NT2/D1 (cell line): ENCODE results near the gene FAIM2.

ENCODE experiments used
- SUZ12 ChIP-seq: IDR thresholded peaks from 2 replicates; pipeline ENCODE4 v1.6.1; 2011; ENCODE audit not compliant: insufficient read length, insufficient read depth; ENCODE audit errors: extremely low read depth
- YY1 ChIP-seq: IDR thresholded peaks from 2 replicates; pipeline ENCODE4 v1.6.1; 2011; ENCODE audit not compliant: insufficient read length, insufficient read depth
- ZNF274 ChIP-seq: IDR thresholded peaks from 2 replicates; pipeline ENCODE4 v1.6.1; 2011; ENCODE audit warnings: mild to moderate bottlenecking, low read depth, low read length

DNA sequence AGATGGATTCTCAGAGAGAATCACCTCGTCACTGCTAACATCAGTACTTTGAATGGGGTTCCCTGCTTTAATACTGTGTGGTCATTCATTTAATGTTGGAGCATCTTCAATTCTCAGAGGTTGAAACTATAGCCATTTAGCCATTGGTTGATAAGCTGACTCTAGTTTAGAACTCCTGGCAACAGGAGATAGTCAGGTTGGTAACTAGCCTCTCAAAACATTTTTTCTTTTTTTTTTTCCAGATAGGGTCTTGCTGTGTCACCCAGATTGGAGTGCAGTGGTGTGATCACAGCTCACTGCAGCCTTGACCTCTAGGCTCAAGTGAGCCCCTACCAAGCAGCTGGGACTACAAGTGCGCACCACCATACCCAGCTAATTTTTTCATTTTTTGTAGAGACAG lies 72.0 kb downstream of the FAIM2 start:
- TF ChIP-seq YY1 (no peak), ZNF274 (no peak), SUZ12 (no peak)
